ENCODE data around the gene MLXIP. TPM values are rescaled to one million over a fixed set of nuclear protein-coding genes. Genes with fewer than 3 reads are reported as not detected.
"Not testable (repeated sequence)": the region's sequence is repeated elsewhere in the genome, so short reads cannot be mapped to it uniquely, and the experiment has no call there.

MLXIP gene
- total RNA-seq, 2 donors from 2014 or later, result 28.4 to 48.6 TPM

GRCh38 chr12:122160761-122161160, 82.2 kb downstream of the MLXIP start:
- no peak for ATAC-seq
- peaks cover 0 to under 1% of the 10 kb centered on the region in 2 donors for H3K27me3 Mint-ChIP-seq

GRCh38 chr12:122161682-122162081, 83.1 kb downstream of the MLXIP start:
- Mint-ChIP-seq H3K36me3 (no peaks in the 10 kb centered on the region), H3K9me3 (no peaks in the 10 kb centered on the region), H3K27ac (peak overlapping the region; percentile 85 to 98), H3K4me3 (peak overlapping the region; percentile 71), H3K4me1 (ENCODE audit: low read depth in 2 of 2) (peaks cover 33 to 41% of the 10 kb centered on the region in 2 donors), H3K27me3 (no peaks in the 10 kb centered on the region)
- peak; percentile 51 to 78 for ATAC-seq
- DNase-seq (ENCODE audit: low spot score), result peak; percentile 73

More at GRCh38 chr12:122160761-122161160, 82.2 kb downstream of the MLXIP start:
- Mint-ChIP-seq H3K36me3 (no peaks in the 10 kb centered on the region), H3K4me3 (peak overlapping the region; percentile 25), H3K9me3 (no peaks in the 10 kb centered on the region), H3K4me1 (ENCODE audit: low read depth in 2 of 2) (peaks cover 29 to 44% of the 10 kb centered on the region in 2 donors), H3K27ac (peak overlapping the region; percentile 68 to 98)
- no peak for DNase-seq (ENCODE audit: low spot score)

GRCh38 chr12:122162976-122163375, 84.4 kb downstream of the MLXIP start:
- DNase-seq (ENCODE audit: low spot score) (no peak), ATAC-seq (no peak)
- H3K36me3 Mint-ChIP-seq, result no peaks in the 10 kb centered on the region
- H3K27me3 Mint-ChIP-seq, result no peaks in the 10 kb centered on the region
- H3K27ac Mint-ChIP-seq, result peak overlapping the region; percentile 85 to 98
- H3K9me3 Mint-ChIP-seq, result no peaks in the 10 kb centered on the region
- peaks cover 41 to 46% of the 10 kb centered on the region in 2 donors for H3K4me1 Mint-ChIP-seq (ENCODE audit: low read depth in 2 of 2)
- peak overlapping the region; percentile 71 for H3K4me3 Mint-ChIP-seq

- Mint-ChIP-seq H3K4me1 (ENCODE audit: low read depth in 2 of 2) (peaks cover 29 to 34% of the 10 kb centered on the region in 2 donors), H3K4me3 (peak overlapping the region; percentile 56), H3K27ac (peak overlapping the region in 1 of 2 donors; percentile 71)
Measured at GRCh38 chr12:122166422-122167349, 88.1 kb downstream of the MLXIP start.

GRCh38 chr12:122167356-122167925, 88.9 kb downstream of the MLXIP start:
- DNase-seq (ENCODE audit: low spot score), result no peak
- Mint-ChIP-seq H3K4me1 (ENCODE audit: low read depth in 2 of 2) (peaks cover 26 to 29% of the 10 kb centered on the region in 2 donors), H3K36me3 (no peaks in the 10 kb centered on the region), H3K27ac (peak overlapping the region in 1 of 2 donors; percentile 71), H3K4me3 (peak overlapping the region; percentile 56), H3K27me3 (no peaks in the 10 kb centered on the region), H3K9me3 (no peaks in the 10 kb centered on the region)
- no peak for ATAC-seq

More at GRCh38 chr12:122166422-122167349, 88.1 kb downstream of the MLXIP start:
- peak; percentile 75 for DNase-seq (ENCODE audit: low spot score)
- no peaks in the 10 kb centered on the region for H3K27me3 Mint-ChIP-seq
- no peaks in the 10 kb centered on the region for H3K36me3 Mint-ChIP-seq
- no peaks in the 10 kb centered on the region for H3K9me3 Mint-ChIP-seq
- peak; percentile 93 to 95 for ATAC-seq

- no peaks in the 10 kb centered on the region for H3K36me3 Mint-ChIP-seq
- DNase-seq (ENCODE audit: low spot score), result no peak
- no peak overlapping the region for H3K4me3 Mint-ChIP-seq
- no peak for ATAC-seq
- peaks cover 17 to 19% of the 10 kb centered on the region in 2 donors for H3K4me1 Mint-ChIP-seq (ENCODE audit: low read depth in 2 of 2)
- no peak overlapping the region for H3K27ac Mint-ChIP-seq
- no peaks in the 10 kb centered on the region for H3K27me3 Mint-ChIP-seq
- no peaks in the 10 kb centered on the region for H3K9me3 Mint-ChIP-seq
Measured at GRCh38 chr12:122168492-122168891, 89.9 kb downstream of the MLXIP start.

- no peak for ATAC-seq
- H3K4me3 Mint-ChIP-seq, result no peak overlapping the region
- no peaks in the 10 kb centered on the region for H3K36me3 Mint-ChIP-seq
Measured at GRCh38 chr12:122171399-122171798, 92.8 kb downstream of the MLXIP start.

GRCh38 chr12:122172262-122172939, 93.8 kb downstream of the MLXIP start:
- H3K36me3 Mint-ChIP-seq, result no peaks in the 10 kb centered on the region
- H3K9me3 Mint-ChIP-seq, result no peaks in the 10 kb centered on the region
- no peak for DNase-seq (ENCODE audit: low spot score)
- H3K4me1 Mint-ChIP-seq (ENCODE audit: low read depth in 2 of 2), result peaks cover 1 to 11% of the 10 kb centered on the region in 2 donors
- H3K27ac Mint-ChIP-seq, result peak overlapping the region in 1 of 2 donors; percentile 50
- no peak for ATAC-seq
- no peaks in the 10 kb centered on the region for H3K27me3 Mint-ChIP-seq
- no peak overlapping the region for H3K4me3 Mint-ChIP-seq

More at GRCh38 chr12:122171399-122171798, 92.8 kb downstream of the MLXIP start:
- peaks cover 11 to 13% of the 10 kb centered on the region in 2 donors for H3K4me1 Mint-ChIP-seq (ENCODE audit: low read depth in 2 of 2)
- no peak overlapping the region for H3K27ac Mint-ChIP-seq
- no peaks in the 10 kb centered on the region for H3K27me3 Mint-ChIP-seq
- no peaks in the 10 kb centered on the region for H3K9me3 Mint-ChIP-seq
- DNase-seq (ENCODE audit: low spot score), result no peak

GRCh38 chr12:122174155-122174845, 95.7 kb downstream of the MLXIP start, which contains the start of gene IL31:
IL31 (minus strand) TSS chr12:122174221; CDS start chr12:122174172, 49 bp downstream.
- DNase-seq (ENCODE audit: low spot score), result no peak
- no peak for ATAC-seq
- Mint-ChIP-seq H3K27ac (peak within 1 kb of the TSS in 1 of 2 donors; percentile 50), H3K36me3 (no peaks in the 10 kb centered on the region), H3K27me3 (no peaks in the 10 kb centered on the region), H3K9me3 (no peaks in the 10 kb centered on the region), H3K4me3 (no peak within 1 kb of the TSS), H3K4me1 (ENCODE audit: low read depth in 2 of 2) (peaks cover 7 to 19% of the 10 kb centered on the region in 2 donors)

- not testable (repeated sequence) for H3K9me3 Mint-ChIP-seq; H3K27me3 Mint-ChIP-seq; H3K36me3 Mint-ChIP-seq; DNase-seq (ENCODE audit: low spot score); ATAC-seq; H3K4me3 Mint-ChIP-seq
- Mint-ChIP-seq H3K4me1 (ENCODE audit: low read depth in 2 of 2) (peaks cover 9 to 24% of the 10 kb centered on the region in 2 donors), H3K27ac (peak overlapping the region in 1 of 2 donors; percentile 17)
Measured at GRCh38 chr12:122176473-122176872, 97.9 kb downstream of the MLXIP start.

GRCh38 chr12:122182887-122183587, 104.5 kb downstream of the MLXIP start, which contains the start of gene LRRC43:
LRRC43 (plus strand) TSS chr12:122183123; CDS start chr12:122183145, 22 bp downstream.
- no peaks in the 10 kb centered on the region for H3K36me3 Mint-ChIP-seq
- peak within 1 kb of the TSS; percentile 84 for H3K4me3 Mint-ChIP-seq
- H3K4me1 Mint-ChIP-seq (ENCODE audit: low read depth in 2 of 2), result peaks cover 23 to 38% of the 10 kb centered on the region in 2 donors
- peak within 1 kb of the TSS; percentile 86 to 94 for H3K27ac Mint-ChIP-seq
- ATAC-seq (peak; percentile 76), DNase-seq (ENCODE audit: low spot score) (no peak)
- no peaks in the 10 kb centered on the region for H3K9me3 Mint-ChIP-seq
- no peaks in the 10 kb centered on the region for H3K27me3 Mint-ChIP-seq

GRCh38 chr12:122183588-122183940, 105.0 kb downstream of the MLXIP start:
- ATAC-seq (no peak), DNase-seq (ENCODE audit: low spot score) (no peak)
- Mint-ChIP-seq H3K36me3 (no peaks in the 10 kb centered on the region), H3K4me1 (ENCODE audit: low read depth in 2 of 2) (peaks cover 19 to 35% of the 10 kb centered on the region in 2 donors), H3K27ac (peak overlapping the region in 1 of 2 donors; percentile 94), H3K9me3 (no peaks in the 10 kb centered on the region), H3K27me3 (no peaks in the 10 kb centered on the region), H3K4me3 (no peak overlapping the region)
